ENCODE measurements around the gene RYR2. TPM values are rescaled to one million over a fixed set of nuclear protein-coding genes. Genes with fewer than 3 reads are reported as not detected.
"Not testable (repeated sequence)": the region's sequence is repeated elsewhere in the genome, so short reads cannot be mapped to it uniquely, and the experiment has no call there.

Gene RYR2
- total RNA-seq, 1 donor from 2014 or later, result 0.19 TPM

DNA sequence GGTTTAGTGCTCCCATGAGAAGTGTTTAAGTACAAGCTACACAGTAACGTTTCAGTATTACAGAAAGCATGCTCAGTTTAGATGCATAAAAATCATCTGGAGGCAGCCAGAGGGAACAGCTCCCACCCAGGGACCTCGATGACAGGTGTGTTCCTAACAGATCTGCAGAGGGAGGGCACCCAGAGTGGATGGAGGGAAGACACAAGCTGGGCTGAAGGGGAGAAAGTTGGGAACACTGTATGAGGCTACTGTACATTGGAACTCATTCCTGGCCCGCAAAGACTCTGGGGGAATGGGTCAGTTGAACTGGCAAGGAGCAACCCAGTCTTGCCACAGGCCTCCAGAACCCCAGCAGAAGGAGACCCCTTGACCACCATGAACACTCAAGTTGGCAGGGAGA is 796.3 kb downstream of the RYR2 start:
- H3K4me3 Mint-ChIP-seq (ENCODE audit: low read depth), result no peak overlapping the region
- no peak for DNase-seq (ENCODE audit: low spot score, unreplicated experiment)
- TF ChIP-seq, protein P1, sequence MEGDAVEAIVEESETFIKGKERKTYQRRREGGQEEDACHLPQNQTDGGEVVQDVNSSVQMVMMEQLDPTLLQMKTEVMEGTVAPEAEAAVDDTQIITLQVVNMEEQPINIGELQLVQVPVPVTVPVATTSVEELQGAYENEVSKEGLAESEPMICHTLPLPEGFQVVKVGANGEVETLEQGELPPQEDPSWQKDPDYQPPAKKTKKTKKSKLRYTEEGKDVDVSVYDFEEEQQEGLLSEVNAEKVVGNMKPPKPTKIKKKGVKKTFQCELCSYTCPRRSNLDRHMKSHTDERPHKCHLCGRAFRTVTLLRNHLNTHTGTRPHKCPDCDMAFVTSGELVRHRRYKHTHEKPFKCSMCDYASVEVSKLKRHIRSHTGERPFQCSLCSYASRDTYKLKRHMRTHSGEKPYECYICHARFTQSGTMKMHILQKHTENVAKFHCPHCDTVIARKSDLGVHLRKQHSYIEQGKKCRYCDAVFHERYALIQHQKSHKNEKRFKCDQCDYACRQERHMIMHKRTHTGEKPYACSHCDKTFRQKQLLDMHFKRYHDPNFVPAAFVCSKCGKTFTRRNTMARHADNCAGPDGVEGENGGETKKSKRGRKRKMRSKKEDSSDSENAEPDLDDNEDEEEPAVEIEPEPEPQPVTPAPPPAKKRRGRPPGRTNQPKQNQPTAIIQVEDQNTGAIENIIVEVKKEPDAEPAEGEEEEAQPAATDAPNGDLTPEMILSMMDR (IDR thresholded peaks at IDR 0.05; ENCODE audit: unreplicated experiment), result no peak
- no peaks in the 10 kb centered on the region for H3K27me3 Mint-ChIP-seq
- peaks cover 10% of the 10 kb centered on the region for H3K9me3 Mint-ChIP-seq (ENCODE audit: low read depth)
- H3K27ac Mint-ChIP-seq, result no peak overlapping the region
- H3K4me1 Mint-ChIP-seq (ENCODE audit: low read depth), result no peaks in the 10 kb centered on the region
- H3K36me3 Mint-ChIP-seq (ENCODE audit: insufficient read depth), result no peaks in the 10 kb centered on the region

DNA sequence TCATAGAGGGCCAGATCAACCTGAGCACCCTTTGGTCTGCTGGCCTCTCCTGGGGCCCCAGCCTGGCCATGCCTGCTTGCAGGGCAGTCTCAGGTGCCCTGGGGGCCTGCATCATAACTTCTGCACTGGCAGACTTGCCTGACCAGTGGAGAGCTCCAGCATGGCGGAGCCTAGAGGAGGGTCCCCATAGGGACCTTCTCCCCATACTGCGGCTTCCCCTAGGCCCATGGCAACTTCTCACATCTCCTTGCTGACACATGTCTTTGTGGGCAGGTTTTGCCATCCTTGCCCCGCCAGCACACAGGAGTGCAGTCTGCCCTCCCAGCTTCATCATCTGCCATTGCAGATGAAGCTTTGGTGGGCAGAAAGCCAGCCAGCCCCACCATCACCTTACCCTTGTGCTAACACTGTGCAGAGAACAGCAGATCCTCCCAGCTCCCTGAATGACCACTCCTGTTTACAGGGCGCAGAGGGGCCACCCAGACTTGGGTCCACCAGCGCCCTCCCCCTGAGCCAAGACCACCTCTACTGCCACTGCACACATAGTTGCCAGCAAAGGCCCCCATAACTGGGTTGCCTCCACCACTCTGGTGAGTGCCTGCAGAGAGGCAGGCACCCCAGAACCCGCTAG is 797.0 kb downstream of the RYR2 start:
- Mint-ChIP-seq H3K36me3 (ENCODE audit: insufficient read depth) (no peaks in the 10 kb centered on the region), H3K9me3 (ENCODE audit: low read depth) (peaks cover 10% of the 10 kb centered on the region), H3K27me3 (no peaks in the 10 kb centered on the region), H3K4me3 (ENCODE audit: low read depth) (no peak overlapping the region), H3K27ac (no peak overlapping the region), H3K4me1 (ENCODE audit: low read depth) (no peaks in the 10 kb centered on the region)
- TF ChIP-seq, protein P1 (IDR thresholded peaks at IDR 0.05; ENCODE audit: unreplicated experiment), result no peak
- DNase-seq (ENCODE audit: low spot score, unreplicated experiment), result no peak

DNA sequence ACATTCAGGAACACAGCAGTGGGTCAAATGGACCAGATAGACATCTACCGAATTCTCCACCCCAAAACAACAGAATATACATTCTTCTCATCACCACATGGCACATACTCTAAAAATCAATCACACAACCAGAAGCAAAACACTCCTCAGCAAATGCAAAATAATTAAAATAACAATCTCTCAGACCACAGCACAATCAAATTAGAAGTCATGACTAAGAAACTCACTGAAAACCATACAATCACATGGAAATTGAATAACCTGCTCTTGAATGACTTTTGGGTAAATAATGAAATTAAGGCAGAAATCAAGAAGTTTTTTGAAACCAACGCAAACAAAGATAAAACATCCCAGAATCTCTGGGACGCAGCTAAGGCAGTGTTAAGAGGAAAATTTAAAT is 799.5 kb downstream of the RYR2 start:
- H3K4me3 Mint-ChIP-seq (ENCODE audit: low read depth), result no peak overlapping the region
- no peak for DNase-seq (ENCODE audit: low spot score, unreplicated experiment)

DNA sequence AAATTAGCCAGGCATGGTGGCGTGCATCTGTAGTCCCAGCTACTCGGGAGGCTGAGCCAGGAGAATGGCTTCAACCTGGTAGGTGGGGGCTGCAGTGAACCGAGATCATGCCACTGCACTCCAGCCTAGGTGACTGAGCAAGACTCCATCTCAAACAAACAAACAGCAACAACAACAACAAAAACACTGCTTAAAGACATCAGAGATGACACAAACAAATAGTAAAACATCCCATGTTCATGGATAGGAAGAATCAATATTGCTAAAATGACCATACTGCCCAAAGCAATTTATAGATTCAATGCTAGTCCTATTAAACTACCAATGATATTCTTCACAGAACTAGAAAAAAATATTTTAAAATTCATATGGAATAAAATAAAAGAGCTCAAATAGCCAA is 801.5 kb downstream of the RYR2 start:
- H3K9me3 Mint-ChIP-seq (ENCODE audit: low read depth); H3K4me3 Mint-ChIP-seq (ENCODE audit: low read depth): not testable (repeated sequence)

More for the DNA sequence above, 799.5 kb downstream of the RYR2 start:
- no peak overlapping the region for H3K27ac Mint-ChIP-seq
- TF ChIP-seq, protein P1 (IDR thresholded peaks at IDR 0.05; ENCODE audit: unreplicated experiment), result no peak
- no peaks in the 10 kb centered on the region for H3K4me1 Mint-ChIP-seq (ENCODE audit: low read depth)
- no peaks in the 10 kb centered on the region for H3K36me3 Mint-ChIP-seq (ENCODE audit: insufficient read depth)
- H3K27me3 Mint-ChIP-seq, result no peaks in the 10 kb centered on the region
- H3K9me3 Mint-ChIP-seq (ENCODE audit: low read depth), result peaks cover 10% of the 10 kb centered on the region

DNA sequence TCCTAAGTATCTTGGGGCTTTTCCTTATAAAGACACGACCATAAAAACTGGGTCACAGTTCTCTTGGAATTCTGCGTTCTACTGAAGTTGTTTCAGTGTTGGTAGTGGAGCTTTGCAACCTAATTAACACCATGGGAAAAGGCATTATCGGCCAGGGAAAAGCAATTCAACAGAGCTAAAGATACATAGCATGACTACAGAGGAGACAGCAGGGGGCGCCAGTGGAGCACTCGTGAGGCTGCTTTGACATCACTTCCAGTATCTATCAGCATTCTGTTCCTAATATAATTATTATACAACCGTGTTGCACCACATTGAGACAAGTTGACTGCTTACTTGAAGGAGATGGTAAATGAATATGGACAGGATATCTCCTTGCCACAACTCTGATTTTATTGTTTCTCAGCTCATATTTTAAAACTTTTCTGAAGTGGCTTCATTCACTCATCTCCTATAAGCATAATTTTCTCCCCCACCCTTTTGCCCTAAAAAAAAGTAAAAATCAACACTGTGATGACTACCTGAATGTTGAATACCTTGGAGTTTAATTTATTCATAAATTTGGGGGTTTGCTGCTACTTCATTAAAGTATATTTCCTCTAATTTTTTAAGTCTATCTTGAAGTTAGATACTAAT is 809.3 kb downstream of the RYR2 start:
- Mint-ChIP-seq H3K4me1 (ENCODE audit: low read depth) (peaks cover 7% of the 10 kb centered on the region), H3K27ac (no peak overlapping the region), H3K36me3 (ENCODE audit: insufficient read depth) (no peaks in the 10 kb centered on the region), H3K4me3 (ENCODE audit: low read depth) (no peak overlapping the region), H3K27me3 (peaks cover 4% of the 10 kb centered on the region), H3K9me3 (ENCODE audit: low read depth) (peaks cover 18% of the 10 kb centered on the region)
- TF ChIP-seq, protein P1 (IDR thresholded peaks at IDR 0.05; ENCODE audit: unreplicated experiment), result peak; percentile 52
- no peak for DNase-seq (ENCODE audit: low spot score, unreplicated experiment)

More for the DNA sequence above, 801.5 kb downstream of the RYR2 start:
- not testable (repeated sequence) for H3K4me1 Mint-ChIP-seq (ENCODE audit: low read depth); H3K36me3 Mint-ChIP-seq (ENCODE audit: insufficient read depth); H3K27ac Mint-ChIP-seq; DNase-seq (ENCODE audit: low spot score, unreplicated experiment); H3K27me3 Mint-ChIP-seq

DNA sequence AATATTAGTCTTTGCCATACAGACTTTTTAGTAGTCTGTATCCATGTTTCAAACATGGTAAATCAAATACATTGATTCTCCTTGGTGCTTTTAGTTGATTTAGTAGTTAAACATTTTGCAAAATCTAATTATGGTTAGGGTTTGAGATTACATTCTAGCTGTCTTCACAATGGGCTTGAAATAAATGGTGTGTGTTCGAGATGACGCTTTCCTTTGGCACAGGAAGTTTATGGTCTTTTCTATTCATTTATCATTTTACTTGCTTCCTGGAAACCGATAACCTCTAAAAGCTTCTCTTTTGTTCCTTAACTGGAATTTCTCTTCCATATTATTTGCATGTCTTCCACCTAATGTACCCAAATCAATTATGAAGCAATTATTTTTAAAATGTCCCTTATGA is 810.4 kb downstream of the RYR2 start:
- DNase-seq (ENCODE audit: low spot score, unreplicated experiment), result no peak
- H3K27ac Mint-ChIP-seq, result no peak overlapping the region
- TF ChIP-seq, protein P1 (IDR thresholded peaks at IDR 0.05; ENCODE audit: unreplicated experiment), result no peak
- no peaks in the 10 kb centered on the region for H3K36me3 Mint-ChIP-seq (ENCODE audit: insufficient read depth)
- H3K9me3 Mint-ChIP-seq (ENCODE audit: low read depth), result peaks cover 18% of the 10 kb centered on the region
- H3K27me3 Mint-ChIP-seq, result no peaks in the 10 kb centered on the region
- H3K4me3 Mint-ChIP-seq (ENCODE audit: low read depth), result no peak overlapping the region
- peaks cover 9% of the 10 kb centered on the region for H3K4me1 Mint-ChIP-seq (ENCODE audit: low read depth)

Data from progenitor cell of endocrine pancreas (in vitro differentiated cells).